Breast epithelium (tissue), 4 donors: ENCODE measurements around the gene TRMT44. TPM values are rescaled to one million over a fixed set of nuclear protein-coding genes. Genes with fewer than 3 reads are reported as not detected.

ENCODE experiments used
- DNase-seq, 2 donors: peaks; one replicate each; pipeline ENCODE4 v3.0.0-alpha.2; 2019; ENCODE audit warnings: low spot score in 2 of 2
- H3K27ac ChIP-seq, 2 donors: fragments of 200-600 bp; sonication (generic) in 1 of 2; one replicate each; pipeline ENCODE4 v1.5.1; 2016 to 2019; ENCODE audit warnings: mild to moderate bottlenecking in 1 of 2
- H3K27me3 ChIP-seq, 2 donors: fragments of 200-600 bp; sonication (generic) in 1 of 2; one replicate each; pipeline versions ENCODE4 v1.5.1 to v1.6.0; 2017 to 2019; ENCODE audit warnings: control low read depth in 1 of 2, mild to moderate bottlenecking in 1 of 2
- H3K36me3 ChIP-seq: fragments of 200-600 bp; one replicate; pipeline ENCODE4 v1.5.1; 2019
- H3K4me1 ChIP-seq, 2 donors: fragments of 200-600 bp; sonication (generic); one replicate each; pipeline ENCODE4 v1.5.1; 2016 to 2019; ENCODE audit warnings: control low read depth in 1 of 2
- H3K4me3 ChIP-seq, 3 donors: fragments of 200-600 bp; sonication (generic); 1 replicate in 2 of 3; 2 replicates in 1 of 3; pipeline ENCODE4 v1.5.1; 2016 to 2019; ENCODE audit warnings: mild to moderate bottlenecking in 3 of 3, moderate library complexity in 2 of 3
- H3K9me3 ChIP-seq, 2 donors: fragments of 200-600 bp; sonication (generic) in 1 of 2; one replicate each; pipeline ENCODE4 v1.5.1; 2016 to 2019; ENCODE audit warnings: control low read depth in 1 of 2
- CTCF ChIP-seq, 3 donors: fragments of 450-650 bp; IDR thresholded peaks; one replicate each; pipeline ENCODE4 v1.5.1; 2016 to 2017; ENCODE audit warnings: antibody characterized with exemption in 3 of 3, mild to moderate bottlenecking in 3 of 3, moderate library complexity in 3 of 3
- POLR2A ChIP-seq: fragments of 450-650 bp; IDR thresholded peaks from one replicate; pipeline ENCODE4 v1.6.1; 2016; ENCODE audit warnings: antibody characterized with exemption, mild to moderate bottlenecking, moderate library complexity
- POLR2AphosphoS5 ChIP-seq, 3 donors: sonication (generic); formaldehyde crosslinking; IDR thresholded peaks; one replicate each; pipeline ENCODE4 v1.6.1; 2017; ENCODE audit warnings: antibody characterized with exemption in 3 of 3
- intact Hi-C: fragments of 100-400 bp; cut with DNase I; formaldehyde crosslinking; loops from one replicate; pipeline ENCODE4 v1.15.1; 2023; ENCODE audit warnings: low total_unique reads
- total RNA-seq, 3 donors: library from RNA; depleted of rRNA; stranded (reverse); fragments of >200 nt; gene quantifications; one replicate each; pipeline ENCODE4 v1.1.0, GENCODE V29; 2016

Gene TRMT44
- total RNA-seq, 3 donors from 2014 or later = 24.6 to 47.7 (median 28.2) TPM

DNA sequence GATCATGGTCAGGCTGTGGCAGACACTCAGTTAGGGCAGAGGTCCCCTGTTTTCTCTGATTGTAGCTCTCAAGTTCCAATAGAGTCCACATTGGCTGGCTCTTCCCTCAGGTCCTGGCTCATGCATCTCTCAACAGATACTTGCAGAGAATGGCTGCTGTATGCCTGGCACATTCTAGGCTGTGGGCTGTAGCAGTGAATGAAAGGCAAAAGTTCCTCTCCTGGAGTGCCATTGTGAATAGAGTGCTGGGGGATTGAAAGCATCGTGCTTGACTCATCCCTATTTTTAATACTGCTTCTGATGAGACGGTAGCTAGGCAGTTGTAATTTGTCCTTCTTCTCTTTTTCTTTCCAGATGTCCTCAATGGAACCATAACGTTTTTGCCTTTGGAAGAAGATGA lies 5.5 kb downstream of the TRMT44 start:
- Histone ChIP-seq H3K9me3 (no peaks in the 10 kb centered on the region), H3K36me3 (no peaks in the 10 kb centered on the region), H3K4me3 (no peak overlapping the region), H3K27ac (no peak overlapping the region), H3K4me1 (peaks cover 6 to 18% of the 10 kb centered on the region in 2 donors), H3K27me3 (no peaks in the 10 kb centered on the region)
- no peak for TF ChIP-seq POLR2A
- TF ChIP-seq POLR2AphosphoS5 (IDR thresholded peaks at IDR 0.05) = no peak
- no peak for TF ChIP-seq CTCF (IDR thresholded peaks at IDR 0.05)
- no peak for DNase-seq
- intact Hi-C loops = no loop called here

- Histone ChIP-seq H3K27me3 (no peaks in the 10 kb centered on the region), H3K36me3 (no peaks in the 10 kb centered on the region), H3K4me3 (peak overlapping the region in 1 of 3 donors; percentile 19), H3K27ac (peak overlapping the region; percentile 88 to 90), H3K9me3 (no peaks in the 10 kb centered on the region), H3K4me1 (no peaks in the 10 kb centered on the region)
- peak in 1 of 2 donors; percentile 65 for DNase-seq
- TF ChIP-seq POLR2A (no peak), POLR2AphosphoS5 (IDR thresholded peaks at IDR 0.05) (peak in 2 of 3 donors; percentile 50 to 65)
- intact Hi-C loops = no loop called here
Measured at GRCh38 chr4:8451440-8452182, 11.0 kb downstream of the TRMT44 start.

DNA sequence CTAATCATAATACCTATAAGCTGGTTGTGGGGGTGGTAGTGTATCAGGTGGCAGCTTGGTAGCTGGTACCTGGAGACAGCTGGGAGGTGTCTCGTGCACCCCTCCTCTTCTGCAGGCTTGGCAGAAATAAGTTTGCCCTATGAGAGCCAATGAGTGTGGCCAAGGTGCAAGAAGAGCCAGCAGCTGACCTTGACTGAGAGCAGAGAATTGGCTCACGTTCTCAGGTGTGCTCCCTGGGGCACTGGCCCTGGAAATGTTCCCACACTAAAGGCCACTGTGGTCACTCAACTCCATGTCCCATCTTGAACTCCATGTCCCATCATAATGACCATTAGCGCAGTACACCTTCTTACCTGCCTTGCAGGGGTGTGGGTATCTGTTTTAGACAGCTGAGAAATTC lies 13.4 kb downstream of the TRMT44 start:
- no peak for TF ChIP-seq POLR2AphosphoS5 (IDR thresholded peaks at IDR 0.05)
- TF ChIP-seq CTCF (IDR thresholded peaks at IDR 0.05) = no peak
- no peak for TF ChIP-seq POLR2A
- no peaks in the 10 kb centered on the region for H3K27me3 ChIP-seq
- no peak overlapping the region for H3K27ac ChIP-seq
- no peaks in the 10 kb centered on the region for H3K4me1 ChIP-seq
- no peaks in the 10 kb centered on the region for H3K36me3 ChIP-seq
- DNase-seq = no peak
- H3K4me3 ChIP-seq = no peak overlapping the region
- intact Hi-C loops = no loop called here
- H3K9me3 ChIP-seq = no peaks in the 10 kb centered on the region

GRCh38 chr4:8457646-8458252 lies 17.2 kb downstream of the TRMT44 start:
- no peaks in the 10 kb centered on the region for H3K27me3 ChIP-seq
- DNase-seq = no peak
- no peaks in the 10 kb centered on the region for H3K9me3 ChIP-seq
- H3K27ac ChIP-seq = no peak overlapping the region
- TF ChIP-seq POLR2AphosphoS5 (IDR thresholded peaks at IDR 0.05) (no peak), POLR2A (no peak), CTCF (IDR thresholded peaks at IDR 0.05) (no peak)
- no peaks in the 10 kb centered on the region for H3K36me3 ChIP-seq
- intact Hi-C loops = no loop called here
- H3K4me1 ChIP-seq = no peaks in the 10 kb centered on the region
- H3K4me3 ChIP-seq = no peak overlapping the region

- H3K36me3 ChIP-seq = no peaks in the 10 kb centered on the region
- H3K27ac ChIP-seq = no peak overlapping the region
Measured at GRCh38 chr4:8459867-8460445, 19.4 kb downstream of the TRMT44 start.

More at GRCh38 chr4:8459867-8460445, 19.4 kb downstream of the TRMT44 start:
- Histone ChIP-seq H3K4me3 (no peak overlapping the region), H3K4me1 (no peaks in the 10 kb centered on the region), H3K9me3 (no peaks in the 10 kb centered on the region), H3K27me3 (no peaks in the 10 kb centered on the region)
- DNase-seq = no peak
- intact Hi-C loops = loop anchor here (10.0 kb wide), 1 partner anchor 1655 kb away; no protein-coding TSS in a partner anchor
- TF ChIP-seq POLR2A = no peak
- TF ChIP-seq CTCF (IDR thresholded peaks at IDR 0.05) = no peak
- TF ChIP-seq POLR2AphosphoS5 (IDR thresholded peaks at IDR 0.05) = no peak
